ENCODE measurements around the gene TANGO6.

DNA sequence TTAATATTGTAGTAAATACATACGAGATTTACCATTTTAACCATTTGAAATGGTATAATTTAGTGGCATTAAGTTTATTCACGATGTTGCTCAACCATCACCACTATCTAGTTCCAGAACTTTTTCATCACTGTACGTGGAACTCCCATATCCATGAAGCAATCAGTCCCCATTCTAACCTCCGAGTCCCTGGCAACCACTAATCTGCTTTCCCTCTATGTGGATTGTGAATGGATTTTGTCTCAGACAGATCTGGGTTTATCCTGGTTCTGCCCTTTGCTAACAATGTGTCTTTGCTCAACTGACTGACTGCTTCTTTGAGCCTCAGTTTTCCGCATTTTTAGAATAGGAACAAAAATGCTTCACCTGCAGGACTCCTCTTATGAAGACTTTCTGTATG lies 51.4 kb downstream of the TANGO6 start:
- TF ChIP-seq, protein P1, sequence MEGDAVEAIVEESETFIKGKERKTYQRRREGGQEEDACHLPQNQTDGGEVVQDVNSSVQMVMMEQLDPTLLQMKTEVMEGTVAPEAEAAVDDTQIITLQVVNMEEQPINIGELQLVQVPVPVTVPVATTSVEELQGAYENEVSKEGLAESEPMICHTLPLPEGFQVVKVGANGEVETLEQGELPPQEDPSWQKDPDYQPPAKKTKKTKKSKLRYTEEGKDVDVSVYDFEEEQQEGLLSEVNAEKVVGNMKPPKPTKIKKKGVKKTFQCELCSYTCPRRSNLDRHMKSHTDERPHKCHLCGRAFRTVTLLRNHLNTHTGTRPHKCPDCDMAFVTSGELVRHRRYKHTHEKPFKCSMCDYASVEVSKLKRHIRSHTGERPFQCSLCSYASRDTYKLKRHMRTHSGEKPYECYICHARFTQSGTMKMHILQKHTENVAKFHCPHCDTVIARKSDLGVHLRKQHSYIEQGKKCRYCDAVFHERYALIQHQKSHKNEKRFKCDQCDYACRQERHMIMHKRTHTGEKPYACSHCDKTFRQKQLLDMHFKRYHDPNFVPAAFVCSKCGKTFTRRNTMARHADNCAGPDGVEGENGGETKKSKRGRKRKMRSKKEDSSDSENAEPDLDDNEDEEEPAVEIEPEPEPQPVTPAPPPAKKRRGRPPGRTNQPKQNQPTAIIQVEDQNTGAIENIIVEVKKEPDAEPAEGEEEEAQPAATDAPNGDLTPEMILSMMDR (IDR thresholded peaks at IDR 0.05), result no peak
- TF ChIP-seq EZH2 (IDR thresholded peaks at IDR 0.05), result no peak
- TF ChIP-seq EZH2phosphoT487 (IDR thresholded peaks at IDR 0.05), result no peak
